ENCODE measurements around the gene MEF2A. TPM values are rescaled to one million over a fixed set of nuclear protein-coding genes. Genes with fewer than 3 reads are reported as not detected.

The MEF2A gene
- total and polyA plus RNA-seq, 2 donors, result 27.4 to 32.4 TPM

- Histone ChIP-seq H3K4me1 (ENCODE audit: control insufficient read depth in 2 of 2, insufficient read depth in 2 of 2, low read length in 2 of 2) (no peaks in the 10 kb centered on the region), H3K27me3 (ENCODE audit: control insufficient read depth in 2 of 2, insufficient read depth in 1 of 2, low read length in 1 of 2) (no peaks in the 10 kb centered on the region), H3K9me3 (ENCODE audit: control insufficient read depth in 2 of 2, insufficient read depth in 1 of 2, low read length in 1 of 2) (peaks cover 0 to 4% of the 10 kb centered on the region in 2 donors), H3K27ac (ENCODE audit: low read depth in 1 of 2, low read length in 1 of 2) (no peak overlapping the region), H3K36me3 (ENCODE audit: control insufficient read depth in 2 of 2, insufficient read depth in 2 of 2, low read length in 1 of 2) (peaks cover 9 to 23% of the 10 kb centered on the region in 2 donors), H3K4me3 (ENCODE audit: low read length in 2 of 2) (no peak overlapping the region)
- 95% methylated on average over 3 of the region's 3 CpGs for WGBS
- no peak for DNase-seq (ENCODE audit: low read depth in 6 of 9, low spot score in 9 of 9)
Measured at GRCh38 chr15:99635145-99635544, 69.4 kb downstream of the MEF2A start.

- H3K4me1 ChIP-seq (ENCODE audit: control insufficient read depth in 2 of 2, insufficient read depth in 2 of 2, low read length in 2 of 2), result no peaks in the 10 kb centered on the region
- H3K27ac ChIP-seq (ENCODE audit: low read depth in 1 of 2, low read length in 1 of 2), result no peak overlapping the region
- no peak overlapping the region for H3K4me3 ChIP-seq (ENCODE audit: low read length in 2 of 2)
- WGBS, result 97% methylated on average over 5 of the region's 5 CpGs
- H3K9me3 ChIP-seq (ENCODE audit: control insufficient read depth in 2 of 2, insufficient read depth in 1 of 2, low read length in 1 of 2), result peaks cover 0 to 4% of the 10 kb centered on the region in 2 donors
- H3K27me3 ChIP-seq (ENCODE audit: control insufficient read depth in 2 of 2, insufficient read depth in 1 of 2, low read length in 1 of 2), result no peaks in the 10 kb centered on the region
- DNase-seq (ENCODE audit: low read depth in 6 of 9, low spot score in 9 of 9), result no peak
- H3K36me3 ChIP-seq (ENCODE audit: control insufficient read depth in 2 of 2, insufficient read depth in 2 of 2, low read length in 1 of 2), result peaks cover 10 to 27% of the 10 kb centered on the region in 2 donors
Measured at GRCh38 chr15:99635794-99636193, 70.0 kb downstream of the MEF2A start.

DNA sequence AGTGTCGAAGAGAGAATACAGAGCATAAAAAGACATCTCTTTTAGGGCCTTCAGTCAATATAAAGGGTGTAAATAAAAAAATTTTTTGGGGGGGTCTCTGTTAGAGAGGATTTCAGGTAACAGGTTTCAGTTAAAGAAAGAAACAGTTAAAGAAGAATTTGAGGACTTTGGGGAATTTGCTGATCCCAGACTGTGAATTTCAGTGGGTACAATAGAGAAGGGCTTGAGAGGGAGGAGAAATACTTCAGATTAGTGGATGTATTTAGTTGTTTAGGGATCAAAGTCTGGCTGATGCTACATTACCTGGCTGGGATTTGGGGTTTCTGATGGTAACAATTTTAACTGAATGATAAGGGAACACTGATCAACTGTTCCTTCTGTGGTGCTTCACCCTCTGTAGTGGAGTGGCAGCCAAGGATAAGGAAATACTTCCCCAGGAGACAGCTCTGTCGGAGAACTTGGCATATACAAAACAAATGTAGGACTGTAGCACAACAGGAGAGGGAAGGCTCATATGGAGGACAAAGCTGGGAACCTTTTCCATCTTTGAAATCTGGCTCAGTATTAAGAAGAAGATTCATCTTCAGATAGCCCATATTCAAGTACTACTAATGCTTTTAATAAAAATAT is 79.2 kb downstream of the MEF2A start:
- Histone ChIP-seq H3K4me1 (ENCODE audit: control insufficient read depth in 2 of 2, insufficient read depth in 2 of 2, low read length in 2 of 2) (no peaks in the 10 kb centered on the region), H3K27me3 (ENCODE audit: control insufficient read depth in 2 of 2, insufficient read depth in 1 of 2, low read length in 1 of 2) (no peaks in the 10 kb centered on the region), H3K4me3 (ENCODE audit: low read length in 2 of 2) (no peak overlapping the region), H3K9me3 (ENCODE audit: control insufficient read depth in 2 of 2, insufficient read depth in 1 of 2, low read length in 1 of 2) (no peaks in the 10 kb centered on the region), H3K36me3 (ENCODE audit: control insufficient read depth in 2 of 2, insufficient read depth in 2 of 2, low read length in 1 of 2) (peaks cover 6 to 19% of the 10 kb centered on the region in 2 donors), H3K27ac (ENCODE audit: low read depth in 1 of 2, low read length in 1 of 2) (no peak overlapping the region)
- 98% methylated on average over 2 of the region's 2 CpGs for WGBS
- no peak for DNase-seq (ENCODE audit: low read depth in 6 of 9, low spot score in 9 of 9)

GRCh38 chr15:99645543-99645935 is 79.8 kb downstream of the MEF2A start:
- Histone ChIP-seq H3K4me1 (ENCODE audit: control insufficient read depth in 2 of 2, insufficient read depth in 2 of 2, low read length in 2 of 2) (no peaks in the 10 kb centered on the region), H3K4me3 (ENCODE audit: low read length in 2 of 2) (no peak overlapping the region), H3K27ac (ENCODE audit: low read depth in 1 of 2, low read length in 1 of 2) (no peak overlapping the region), H3K27me3 (ENCODE audit: control insufficient read depth in 2 of 2, insufficient read depth in 1 of 2, low read length in 1 of 2) (no peaks in the 10 kb centered on the region), H3K9me3 (ENCODE audit: control insufficient read depth in 2 of 2, insufficient read depth in 1 of 2, low read length in 1 of 2) (no peaks in the 10 kb centered on the region), H3K36me3 (ENCODE audit: control insufficient read depth in 2 of 2, insufficient read depth in 2 of 2, low read length in 1 of 2) (peaks cover 6 to 20% of the 10 kb centered on the region in 2 donors)
- no peak for DNase-seq (ENCODE audit: low read depth in 6 of 9, low spot score in 9 of 9)
- 99% methylated on average over 3 of the region's 3 CpGs for WGBS

DNA sequence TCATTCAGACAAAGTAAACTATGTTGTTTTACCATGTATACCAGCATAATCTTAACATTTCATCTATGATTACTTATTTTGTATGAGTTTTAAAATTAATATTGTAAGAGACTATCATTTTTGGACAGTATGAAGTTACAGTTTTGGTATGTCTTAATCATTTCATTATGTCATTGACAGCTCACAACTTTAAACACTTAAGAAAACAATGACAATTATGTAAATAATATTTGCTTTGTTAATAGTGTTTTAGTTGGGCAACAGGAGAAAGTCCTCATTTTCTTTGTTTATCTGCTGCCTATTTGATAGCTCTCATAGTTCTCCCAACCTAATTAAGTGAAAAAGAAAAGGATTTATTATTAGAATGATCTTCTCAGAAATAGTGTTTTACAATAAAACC is 80.2 kb downstream of the MEF2A start:
- no peaks in the 10 kb centered on the region for H3K27me3 ChIP-seq (ENCODE audit: control insufficient read depth in 2 of 2, insufficient read depth in 1 of 2, low read length in 1 of 2)
- H3K36me3 ChIP-seq (ENCODE audit: control insufficient read depth in 2 of 2, insufficient read depth in 2 of 2, low read length in 1 of 2), result peaks cover 3 to 16% of the 10 kb centered on the region in 2 donors
- no peak for DNase-seq (ENCODE audit: low read depth in 6 of 9, low spot score in 9 of 9)
- H3K9me3 ChIP-seq (ENCODE audit: control insufficient read depth in 2 of 2, insufficient read depth in 1 of 2, low read length in 1 of 2), result no peaks in the 10 kb centered on the region
- H3K4me3 ChIP-seq (ENCODE audit: low read length in 2 of 2), result no peak overlapping the region
- no peak overlapping the region for H3K27ac ChIP-seq (ENCODE audit: low read depth in 1 of 2, low read length in 1 of 2)
- H3K4me1 ChIP-seq (ENCODE audit: control insufficient read depth in 2 of 2, insufficient read depth in 2 of 2, low read length in 2 of 2), result no peaks in the 10 kb centered on the region

GRCh38 chr15:99651023-99651807 is 85.4 kb downstream of the MEF2A start:
- Histone ChIP-seq H3K4me1 (ENCODE audit: control insufficient read depth in 2 of 2, insufficient read depth in 2 of 2, low read length in 2 of 2) (no peaks in the 10 kb centered on the region), H3K36me3 (ENCODE audit: control insufficient read depth in 2 of 2, insufficient read depth in 2 of 2, low read length in 1 of 2) (peaks cover 0 to 9% of the 10 kb centered on the region in 2 donors), H3K9me3 (ENCODE audit: control insufficient read depth in 2 of 2, insufficient read depth in 1 of 2, low read length in 1 of 2) (no peaks in the 10 kb centered on the region), H3K27ac (ENCODE audit: low read depth in 1 of 2, low read length in 1 of 2) (no peak overlapping the region), H3K27me3 (ENCODE audit: control insufficient read depth in 2 of 2, insufficient read depth in 1 of 2, low read length in 1 of 2) (no peaks in the 10 kb centered on the region), H3K4me3 (ENCODE audit: low read length in 2 of 2) (no peak overlapping the region)
- 94% methylated on average over 6 of the region's 6 CpGs for WGBS
- DNase-seq (ENCODE audit: low read depth in 6 of 9, low spot score in 9 of 9), result no peak

- no peak overlapping the region for H3K4me3 ChIP-seq (ENCODE audit: low read length in 2 of 2)
- H3K36me3 ChIP-seq (ENCODE audit: control insufficient read depth in 2 of 2, insufficient read depth in 2 of 2, low read length in 1 of 2), result peaks cover 3% of the 10 kb centered on the region in 2 donors
- H3K4me1 ChIP-seq (ENCODE audit: control insufficient read depth in 2 of 2, insufficient read depth in 2 of 2, low read length in 2 of 2), result no peaks in the 10 kb centered on the region
- WGBS, result 97% methylated on average over 1 of the region's 1 CpG
- H3K27ac ChIP-seq (ENCODE audit: low read depth in 1 of 2, low read length in 1 of 2), result no peak overlapping the region
- no peak for DNase-seq (ENCODE audit: low read depth in 6 of 9, low spot score in 9 of 9)
- H3K27me3 ChIP-seq (ENCODE audit: control insufficient read depth in 2 of 2, insufficient read depth in 1 of 2, low read length in 1 of 2), result no peaks in the 10 kb centered on the region
- no peaks in the 10 kb centered on the region for H3K9me3 ChIP-seq (ENCODE audit: control insufficient read depth in 2 of 2, insufficient read depth in 1 of 2, low read length in 1 of 2)
Measured at GRCh38 chr15:99656205-99656604, 90.4 kb downstream of the MEF2A start.

GRCh38 chr15:99657996-99658395 is 92.2 kb downstream of the MEF2A start:
- H3K4me1 ChIP-seq (ENCODE audit: control insufficient read depth in 2 of 2, insufficient read depth in 2 of 2, low read length in 2 of 2), result no peaks in the 10 kb centered on the region
- no peak overlapping the region for H3K27ac ChIP-seq (ENCODE audit: low read depth in 1 of 2, low read length in 1 of 2)
- H3K27me3 ChIP-seq (ENCODE audit: control insufficient read depth in 2 of 2, insufficient read depth in 1 of 2, low read length in 1 of 2), result no peaks in the 10 kb centered on the region
- H3K36me3 ChIP-seq (ENCODE audit: control insufficient read depth in 2 of 2, insufficient read depth in 2 of 2, low read length in 1 of 2), result peaks cover 3% of the 10 kb centered on the region in 2 donors
- no peaks in the 10 kb centered on the region for H3K9me3 ChIP-seq (ENCODE audit: control insufficient read depth in 2 of 2, insufficient read depth in 1 of 2, low read length in 1 of 2)
- WGBS, result 77% methylated on average over 2 of the region's 2 CpGs
- H3K4me3 ChIP-seq (ENCODE audit: low read length in 2 of 2), result no peak overlapping the region
- DNase-seq (ENCODE audit: low read depth in 6 of 9, low spot score in 9 of 9), result no peak

GRCh38 chr15:99662903-99663302 is 97.1 kb downstream of the MEF2A start:
- WGBS, result 94% methylated on average over 2 of the region's 2 CpGs
- no peak overlapping the region for H3K4me3 ChIP-seq (ENCODE audit: low read length in 2 of 2)
- DNase-seq (ENCODE audit: low read depth in 6 of 9, low spot score in 9 of 9), result no peak

More at GRCh38 chr15:99662903-99663302, 97.1 kb downstream of the MEF2A start:
- H3K27ac ChIP-seq (ENCODE audit: low read depth in 1 of 2, low read length in 1 of 2), result no peak overlapping the region
- peaks cover 3 to 9% of the 10 kb centered on the region in 2 donors for H3K36me3 ChIP-seq (ENCODE audit: control insufficient read depth in 2 of 2, insufficient read depth in 2 of 2, low read length in 1 of 2)
- no peaks in the 10 kb centered on the region for H3K4me1 ChIP-seq (ENCODE audit: control insufficient read depth in 2 of 2, insufficient read depth in 2 of 2, low read length in 2 of 2)
- no peaks in the 10 kb centered on the region for H3K27me3 ChIP-seq (ENCODE audit: control insufficient read depth in 2 of 2, insufficient read depth in 1 of 2, low read length in 1 of 2)
- no peaks in the 10 kb centered on the region for H3K9me3 ChIP-seq (ENCODE audit: control insufficient read depth in 2 of 2, insufficient read depth in 1 of 2, low read length in 1 of 2)

Data from thymus (tissue), 11 donors.